Right ventricle myocardium superior (tissue), 1 donor: ENCODE results near the gene SDC1. TPM values are rescaled to one million over a fixed set of nuclear protein-coding genes. Genes with fewer than 3 reads are reported as not detected.

Experiments used
- ATAC-seq: fragments of 200-7000 bp; cut with Tn5 transposase; one replicate; pipeline ENCODE4 v1.9.1; 2020; ENCODE audit warnings: mild to moderate bottlenecking; ENCODE audit not compliant: poor library complexity
- DNase-seq: peaks from one replicate; pipeline ENCODE4 v3.0.0-alpha.2; 2020
- intact Hi-C: fragments of 100-400 bp; cut with DNase I; formaldehyde crosslinking; loops from one replicate; pipeline ENCODE4 v1.11.2; 2022
- total RNA-seq: library from RNA; stranded (reverse); fragmentation: NEBNext Ultra II Directional; extraction: Animal tissue kit (Norgen Biotek cat#: 25700); gene quantifications from one replicate; pipeline ENCODE4 v1.2.1, GENCODE V29; 2021
- donor health status: DM: no; HTN: yes; CAD: no; lungs with severe emphysema.

The SDC1 gene
- total RNA-seq, 1 donor from 2014 or later, result 0.11 TPM

GRCh38 chr2:20217041-20217970 is 7.6 kb downstream of the SDC1 start:
- DNase-seq (no peak), ATAC-seq (no peak)
- intact Hi-C loops, result no loop called here

DNA sequence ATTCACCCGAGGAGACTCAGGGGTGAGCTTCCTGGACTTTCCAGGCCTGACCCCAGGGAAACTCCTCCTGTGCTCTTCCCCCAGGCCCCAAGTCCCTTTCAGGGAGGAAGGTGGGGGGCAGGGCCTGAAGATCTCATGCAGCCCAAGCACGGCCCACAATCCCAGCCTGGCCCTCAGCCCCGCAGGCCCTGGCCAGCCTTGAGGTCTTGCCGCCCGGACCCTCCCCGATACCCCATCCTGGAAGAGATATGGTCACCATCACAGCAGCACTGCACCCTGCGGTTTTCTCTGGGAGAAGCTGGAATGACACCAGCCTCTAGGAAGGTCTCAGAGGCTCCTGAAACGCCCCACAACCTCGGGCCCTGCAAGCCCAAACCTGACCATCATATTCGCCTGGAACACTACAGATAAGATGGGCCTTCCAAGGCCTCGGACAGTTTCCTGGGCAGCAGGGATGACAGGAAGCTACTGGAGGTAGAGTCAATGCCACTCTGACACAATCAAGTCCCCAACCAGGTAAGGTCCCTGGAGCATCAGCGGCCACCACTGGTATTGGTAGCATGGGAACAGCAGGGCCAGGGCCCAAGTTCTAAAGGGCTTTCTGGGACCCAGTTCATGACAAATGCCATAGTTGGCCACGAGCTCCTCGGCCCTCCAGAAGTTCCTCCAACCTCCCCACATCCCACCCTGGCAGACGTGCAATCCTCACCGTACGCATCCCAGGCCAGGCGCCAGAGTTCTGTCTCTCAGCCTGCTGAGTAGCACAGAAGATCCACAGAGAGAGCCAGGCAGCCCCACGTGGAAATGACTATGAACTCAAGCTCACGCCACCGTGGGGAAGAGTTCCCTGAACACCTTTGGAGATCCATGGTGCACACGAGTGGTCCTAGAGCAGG is 8.6 kb downstream of the SDC1 start:
- DNase-seq (peak; percentile 20), ATAC-seq (no peak)
- intact Hi-C loops, result no loop called here

DNA sequence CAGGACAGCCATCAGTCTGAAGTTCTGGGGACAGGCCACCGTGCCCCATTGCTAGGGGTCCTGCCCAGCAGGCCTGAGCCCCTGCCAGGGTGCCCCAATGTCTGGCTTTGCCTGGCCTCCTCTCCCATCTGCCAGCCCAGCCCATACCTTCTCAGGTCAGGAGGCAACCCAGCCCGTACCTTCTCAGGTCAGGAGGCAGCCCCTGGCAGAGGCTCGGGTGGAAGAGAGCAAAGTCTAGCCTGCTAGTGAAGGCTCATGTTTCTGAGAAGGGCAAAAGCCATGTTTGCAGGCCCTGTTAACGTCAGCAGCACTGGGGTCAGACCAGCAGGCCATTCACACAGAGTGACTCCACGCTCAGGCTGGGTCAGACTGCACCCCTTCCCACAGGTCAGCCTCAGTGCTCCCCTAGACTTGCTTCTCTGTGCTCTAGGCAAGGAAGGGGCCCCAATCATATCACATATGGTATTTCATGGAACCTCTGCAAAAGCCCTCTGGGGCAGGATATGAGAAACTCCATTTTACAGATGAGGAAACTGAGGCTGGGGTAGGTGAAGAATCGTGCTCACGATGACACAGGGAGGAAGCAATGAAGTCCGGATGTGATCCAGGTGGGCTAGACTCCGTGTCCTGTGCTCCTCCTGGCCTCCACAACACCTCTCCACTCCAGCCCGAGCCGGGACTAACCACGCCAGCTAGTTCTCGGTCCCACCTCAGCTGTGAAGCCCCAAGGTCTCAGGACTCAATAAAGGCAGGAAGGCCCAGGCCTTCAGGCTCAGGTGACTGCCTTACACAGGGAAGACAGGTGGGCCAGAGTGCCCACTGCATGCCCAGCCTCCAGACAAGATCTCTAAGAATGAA is 9.5 kb downstream of the SDC1 start:
- peak; percentile 26 for DNase-seq
- intact Hi-C loops, result no loop called here
- no peak for ATAC-seq

DNA sequence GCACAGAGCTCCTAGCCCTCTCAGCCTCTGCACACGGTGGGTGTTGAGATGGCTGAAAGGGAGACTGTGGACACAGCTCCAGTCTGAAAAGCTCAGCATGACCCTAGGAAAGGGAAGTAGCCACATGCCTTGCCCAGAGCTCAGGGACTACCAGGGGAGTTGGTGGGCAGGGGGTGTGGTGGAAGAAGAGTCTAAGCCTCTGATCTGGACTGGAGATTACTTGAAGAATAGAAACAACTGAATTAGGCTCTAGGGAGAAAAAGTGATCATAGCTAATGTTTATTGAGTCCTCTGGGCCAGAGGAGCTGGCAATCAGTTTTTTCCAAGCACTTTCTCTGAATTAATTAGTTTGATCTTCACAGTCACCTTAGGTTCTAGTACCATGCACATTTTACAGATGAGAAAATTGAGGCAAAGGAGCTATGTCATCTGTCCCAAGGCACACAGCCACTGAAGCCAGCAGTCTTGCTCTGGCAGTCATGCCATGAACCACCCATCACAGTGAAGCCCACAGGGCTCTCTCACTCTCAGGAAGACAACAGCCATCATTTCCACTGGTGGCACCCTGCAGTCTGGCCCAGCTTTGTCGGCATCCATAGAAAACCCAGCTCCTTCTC is 10.3 kb downstream of the SDC1 start:
- DNase-seq, result no peak
- intact Hi-C loops, result no loop called here
- no peak for ATAC-seq

DNA sequence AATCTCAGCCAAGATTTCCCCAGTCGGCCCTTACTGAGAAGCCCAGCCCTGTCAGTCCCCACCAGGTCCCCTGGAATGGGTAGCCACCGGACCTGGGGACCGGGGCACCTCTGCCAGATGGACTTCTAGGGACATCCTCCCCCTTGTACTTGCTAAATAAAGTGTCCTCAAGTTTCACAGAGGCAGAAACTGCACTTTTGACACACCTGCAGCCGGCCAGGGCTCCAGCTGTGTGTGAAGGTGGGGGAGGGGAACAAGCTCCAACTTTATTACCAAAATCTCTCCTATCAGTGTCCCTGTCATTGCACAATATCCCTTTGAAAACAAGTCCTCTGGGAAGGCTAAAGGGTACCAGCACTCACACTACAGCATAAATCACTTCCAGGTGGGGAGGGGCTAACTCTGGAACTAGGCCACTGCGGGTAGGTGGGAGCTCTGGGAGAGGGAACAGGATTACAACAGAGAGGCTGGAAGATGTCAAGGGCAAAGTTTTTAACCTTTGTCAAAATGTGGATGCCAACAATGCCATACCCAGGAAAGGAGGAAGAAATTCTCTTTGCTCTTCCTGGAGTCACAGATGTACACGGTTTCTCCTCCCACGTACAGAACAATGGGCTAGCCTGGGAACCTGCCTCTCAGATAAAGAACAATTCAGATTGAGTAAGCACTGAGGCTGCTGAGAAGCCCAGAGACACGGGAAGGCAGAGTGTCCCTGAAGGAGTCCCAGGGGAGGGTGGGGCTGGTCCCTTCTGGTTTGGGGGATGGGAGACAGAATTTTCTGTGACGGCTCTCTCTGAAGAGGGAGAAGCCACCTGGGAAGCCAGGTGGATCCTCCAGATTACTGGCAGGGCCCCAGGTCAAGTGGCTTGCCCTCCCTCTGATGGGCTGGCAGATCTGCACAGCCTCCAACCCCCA is 11.0 kb downstream of the SDC1 start:
- intact Hi-C loops, result no loop called here
- ATAC-seq, result no peak
- DNase-seq, result no peak

- ATAC-seq, result no peak
Observed at GRCh38 chr2:20212871-20213503, 11.9 kb downstream of the SDC1 start.

DNA sequence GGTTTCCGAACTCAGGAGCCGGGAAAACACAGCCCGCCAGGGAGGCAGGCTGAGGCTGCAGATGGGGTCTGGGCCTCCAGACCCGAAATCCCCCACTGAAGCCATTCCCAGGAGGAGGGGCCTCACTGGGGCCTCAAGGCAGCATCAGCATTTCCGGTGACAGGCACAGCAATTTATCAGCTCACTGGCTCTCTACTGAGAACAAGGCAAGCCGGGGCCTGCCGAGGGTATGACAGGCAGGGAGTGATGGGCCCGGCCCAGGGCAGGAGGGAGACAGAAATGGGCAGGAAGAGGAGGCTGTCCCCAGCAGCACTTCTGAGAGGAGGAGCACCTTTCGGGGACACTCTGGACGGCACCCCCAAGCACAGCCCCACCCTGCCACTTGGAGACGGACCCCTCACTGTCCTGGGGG is 12.5 kb downstream of the SDC1 start:
- ATAC-seq, result no peak
- intact Hi-C loops, result no loop called here
- DNase-seq, result no peak

More at GRCh38 chr2:20212871-20213503, 11.9 kb downstream of the SDC1 start:
- peak; percentile 33 for DNase-seq
- intact Hi-C loops, result no loop called here

DNA sequence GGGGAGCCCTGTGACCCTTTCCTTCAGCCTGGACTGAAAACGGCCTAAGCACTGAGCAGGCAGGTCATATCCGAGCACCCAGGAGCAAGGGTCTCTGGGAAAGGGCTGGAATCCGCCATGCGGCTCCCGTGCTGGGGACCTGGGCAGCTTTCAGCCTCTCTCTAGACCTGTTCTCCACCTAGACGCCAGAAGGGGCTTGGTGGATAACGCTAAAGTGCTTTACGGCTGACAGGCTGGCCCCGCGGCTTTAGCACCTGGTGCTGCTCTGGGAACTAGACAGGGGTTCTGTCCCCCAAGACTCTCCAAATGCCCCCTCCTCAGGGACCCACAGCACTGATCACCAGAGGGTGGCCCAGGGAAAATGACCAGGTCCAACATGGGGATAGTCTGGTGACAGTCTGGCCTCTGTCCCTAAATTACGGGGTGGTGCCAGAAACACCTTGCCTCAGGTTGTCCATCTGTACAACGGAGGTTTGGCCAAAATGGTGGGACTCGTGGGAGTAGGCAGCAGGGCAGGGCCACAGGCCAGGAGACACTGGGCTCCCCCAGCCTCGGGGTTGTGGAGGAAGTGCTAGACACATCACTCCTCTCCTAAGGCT is 13.0 kb downstream of the SDC1 start:
- intact Hi-C loops, result no loop called here
- DNase-seq, result no peak
- ATAC-seq, result no peak

DNA sequence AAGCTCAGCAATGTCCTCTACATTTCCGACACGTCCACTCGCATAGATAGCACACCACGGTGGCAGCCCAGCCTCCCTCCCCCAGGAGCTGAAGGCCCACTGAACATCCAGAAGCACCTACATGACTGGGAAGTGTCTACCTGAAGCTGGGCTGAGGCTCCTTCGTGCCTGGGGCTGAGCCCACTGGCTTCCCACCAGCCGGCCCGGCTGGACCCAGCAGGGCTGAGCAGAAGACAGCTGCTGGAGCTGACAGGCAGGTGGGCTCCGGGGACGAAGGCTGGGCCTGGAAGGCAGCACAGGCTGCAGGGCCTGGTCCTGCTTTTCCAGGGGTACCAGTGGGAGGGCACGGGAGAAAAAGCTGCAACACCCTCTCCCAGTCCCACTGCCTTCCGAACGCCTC is 13.5 kb downstream of the SDC1 start:
- ATAC-seq (no peak), DNase-seq (no peak)
- intact Hi-C loops, result no loop called here

- DNase-seq (no peak), ATAC-seq (no peak)
- intact Hi-C loops, result no loop called here
Observed at GRCh38 chr2:20210462-20210861, 14.5 kb downstream of the SDC1 start.

GRCh38 chr2:20209373-20210109 is 15.4 kb downstream of the SDC1 start:
- ATAC-seq (no peak), DNase-seq (no peak)
- intact Hi-C loops, result no loop called here

DNA sequence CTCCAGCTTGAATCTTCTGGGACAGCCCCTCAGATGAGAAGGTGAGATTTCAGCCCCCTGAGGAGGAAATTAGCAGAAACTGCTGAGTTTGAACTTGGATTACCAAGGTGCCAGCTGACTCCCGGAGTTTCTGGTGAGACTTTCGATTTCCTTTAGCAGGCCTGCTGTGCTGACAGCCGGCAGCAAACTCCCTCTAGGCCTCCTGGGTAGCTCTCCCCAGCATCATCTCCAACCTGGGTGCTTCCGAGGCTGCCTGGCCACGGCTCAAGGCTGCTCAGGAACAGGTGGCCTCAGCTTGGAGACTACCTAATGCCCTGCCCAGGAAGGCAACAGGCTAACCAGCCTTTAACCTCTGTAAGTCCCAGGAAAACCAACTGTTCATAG is 16.5 kb downstream of the SDC1 start:
- intact Hi-C loops, result no loop called here
- ATAC-seq, result no peak
- no peak for DNase-seq

- intact Hi-C loops, result no loop called here
- no peak for DNase-seq
Observed at GRCh38 chr2:20207051-20207450, 17.9 kb downstream of the SDC1 start.

DNA sequence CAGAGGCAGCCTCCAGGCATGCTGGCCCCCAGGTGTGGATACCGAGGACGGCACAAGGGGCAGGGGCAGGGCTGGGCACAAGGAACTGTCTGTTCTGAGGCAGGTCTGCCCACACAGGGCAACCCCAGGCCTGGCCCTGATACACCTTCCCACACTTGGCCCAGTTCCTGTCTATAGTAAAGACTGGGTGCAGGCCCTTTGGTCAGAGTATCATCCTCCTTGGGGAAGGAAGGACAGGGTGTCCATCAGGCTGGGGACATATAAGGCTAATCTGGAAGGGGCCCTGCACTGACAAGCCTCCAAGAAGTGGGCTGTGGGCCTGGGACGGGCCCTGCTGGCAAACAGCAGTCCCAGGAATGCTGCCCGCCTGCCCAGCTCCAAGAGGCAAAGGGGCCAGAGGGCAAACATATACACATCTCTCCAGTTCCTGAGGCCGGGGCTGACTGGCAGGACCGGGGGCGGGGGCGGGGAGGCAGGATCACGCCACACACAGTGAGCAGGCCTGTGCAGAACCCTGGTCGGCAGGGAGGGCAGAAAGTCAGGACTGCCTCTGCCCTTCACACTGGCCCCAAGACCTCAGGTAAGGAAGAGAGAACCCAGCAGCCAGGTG is 18.9 kb downstream of the SDC1 start:
- intact Hi-C loops, result no loop called here
- DNase-seq (no peak), ATAC-seq (no peak)

More at GRCh38 chr2:20207051-20207450, 17.9 kb downstream of the SDC1 start:
- no peak for ATAC-seq

DNA sequence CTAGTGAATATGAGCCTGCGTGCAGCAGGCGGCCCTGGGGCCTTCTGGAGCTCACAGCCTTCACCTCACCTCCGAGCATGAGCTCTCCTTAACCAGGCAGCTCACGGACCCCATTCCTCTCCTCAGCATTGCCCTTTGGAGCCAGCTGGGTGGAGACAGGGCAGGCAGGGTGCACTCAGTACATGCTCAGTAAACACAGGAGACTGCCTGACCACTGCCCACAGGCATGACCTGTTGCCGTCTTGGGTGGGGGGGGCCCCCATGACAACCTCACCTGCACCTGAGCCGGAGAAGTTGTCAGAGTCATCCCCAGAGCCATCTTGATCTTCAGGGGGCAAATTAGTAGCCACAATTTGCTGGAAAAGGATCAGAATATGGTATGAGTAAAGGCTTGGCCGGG is 19.9 kb downstream of the SDC1 start:
- ATAC-seq (no peak), DNase-seq (no peak)
- intact Hi-C loops, result no loop called here
